K562 (cell line): ENCODE results near the gene SLIT1. TPM values are rescaled to one million over a fixed set of nuclear protein-coding genes. Genes with fewer than 3 reads are reported as not detected.

Source experiments
- ATAC-seq: fragments of 200-7000 bp; cut with Tn5 transposase; 3 replicates; pipeline ENCODE4 v1.9.1; 2020; ENCODE audit warnings: moderate library complexity
- BruUV-seq: library from RNA; stranded (reverse); fragments of 400-500 nt; replicated peaks from 2 replicates; lab custom pipeline; 2021; lab: Mats Ljungman, UMichigan
- CTCF ChIA-PET: fragments of 300-600 bp; formaldehyde crosslinking; extraction: SDS; loops from one replicate; lab custom pipeline; 2021; ENCODE audit warnings: low intra/inter-chr PET ratio; lab: Yijun Ruan, JAX
- POLR2A ChIA-PET: fragments of 300-600, 350-650 bp; sonication (Branson Sonifier 250); formaldehyde crosslinking; extraction: SDS; loops from one replicate; lab custom pipeline; 2021; ENCODE audit warnings: antibody characterized with exemption, inconsistent platforms; lab: Yijun Ruan, JAX
- DNase-seq, 4 experiments: peaks; one replicate each; pipeline versions ENCODE4 v3.0.0 to v3.0.0-alpha.2; 2011 to 2018; ENCODE audit warnings: low spot score in 3 of 4, mixed read lengths in 3 of 4; ENCODE audit errors: extremely low read depth in 1 of 4
- FAIRE-seq: peaks from 2 replicates; lab custom pipeline; 2011; peaks lifted over from hg19 to GRCh38; lab: Jason Lieb, UNC
- H2AFZ ChIP-seq: 2 replicates; pipeline ENCODE4 v1.6.0; 2011; ENCODE audit warnings: low read depth, low read length, control low read depth, inconsistent platforms
- H3K27ac ChIP-seq: fragments of 200-600 bp; 3 replicates; pipeline ENCODE4 v1.8.0; 2011; ENCODE audit warnings: low read depth, mild to moderate bottlenecking, control low read depth, inconsistent platforms, low read length, moderate library complexity, mixed read lengths; ENCODE audit errors: extremely low read depth
- H3K27me3 ChIP-seq, 2 experiments: fragments of 300-600 bp in 1 of 2; 2 replicates in 1 of 2; 3 replicates in 1 of 2; pipeline versions ENCODE4 v1.6.0 to v1.8.0; 2011; ENCODE audit warnings: inconsistent platforms in 2 of 2, low read length in 2 of 2, mild to moderate bottlenecking in 1 of 2, mixed read lengths in 1 of 2, moderate library complexity in 1 of 2; ENCODE audit not compliant: control insufficient read depth in 2 of 2, insufficient read depth in 2 of 2
- H3K36me3 ChIP-seq: fragments of 300-600 bp; 3 replicates; pipeline ENCODE4 v1.8.0; 2011; ENCODE audit warnings: mild to moderate bottlenecking, low read length, inconsistent platforms; ENCODE audit not compliant: control insufficient read depth, insufficient read depth
- H3K4me1 ChIP-seq, 2 experiments: fragments of 200-600 bp in 1 of 2; replicated peaks in 1 of 2; 2 replicates in 1 of 2; 3 replicates in 1 of 2; pipeline versions ENCODE4 v1.5.1 to v1.8.0; 2011; ENCODE audit warnings: inconsistent platforms in 2 of 2, low read length in 2 of 2, mild to moderate bottlenecking in 1 of 2, mixed read lengths in 1 of 2, moderate library complexity in 1 of 2; ENCODE audit not compliant: control insufficient read depth in 2 of 2, insufficient read depth in 2 of 2
- H3K4me2 ChIP-seq: 2 replicates; pipeline ENCODE4 v1.6.1; 2011; ENCODE audit warnings: low read length, control low read depth, inconsistent platforms, mixed read lengths; ENCODE audit not compliant: insufficient read depth
- H3K4me3 ChIP-seq: fragments of 200-600 bp; sonication (generic), shearing (Covaris generic); 2 replicates; pipeline ENCODE4 v1.5.1; 2016; ENCODE audit warnings: control low read depth, inconsistent platforms
- H3K79me2 ChIP-seq: fragments of 200-600 bp; 3 replicates; pipeline ENCODE4 v1.8.0; 2011; ENCODE audit warnings: low read length, inconsistent platforms; ENCODE audit not compliant: control insufficient read depth, insufficient read depth
- H3K9ac ChIP-seq, 2 experiments: 2 replicates each; pipeline versions ENCODE4 v1.6.0 to v1.6.1; 2011; ENCODE audit warnings: low read depth in 2 of 2, low read length in 2 of 2, control low read depth in 1 of 2, inconsistent platforms in 1 of 2, mild to moderate bottlenecking in 1 of 2, mixed read lengths in 1 of 2; ENCODE audit not compliant: insufficient read depth in 1 of 2
- H3K9me1 ChIP-seq: one replicate; pipeline ENCODE4 v1.6.0; 2011; ENCODE audit warnings: inconsistent platforms, mild to moderate bottlenecking, low read length, moderate library complexity; ENCODE audit not compliant: control insufficient read depth, insufficient read depth
- H3K9me3 ChIP-seq: replicated peaks from 2 replicates; pipeline ENCODE4 v1.5.1; 2011; ENCODE audit warnings: low read depth, low read length, inconsistent platforms; ENCODE audit not compliant: control insufficient read depth, insufficient read depth
- H4K20me1 ChIP-seq: replicated peaks from 2 replicates; pipeline ENCODE4 v1.6.1; 2011; ENCODE audit warnings: low read length, inconsistent platforms, mixed read lengths; ENCODE audit not compliant: control insufficient read depth, insufficient read depth
- CREBBP ChIP-seq: IDR thresholded peaks from one replicate; pipeline ENCODE4 v1.6.1; 2012; ENCODE audit warnings: low read depth, mild to moderate bottlenecking, control low read depth, inconsistent platforms, low read length
- SRSF7 ChIP-seq: fragments of 200-400 bp; formaldehyde crosslinking; optimal IDR thresholded peaks from 2 replicates; pipeline ENCODE3; 2017; ENCODE audit warnings: mild to moderate bottlenecking, low read depth, low read length
- XRCC3 ChIP-seq: fragments of 450-650 bp; IDR thresholded peaks from 2 replicates; pipeline ENCODE4 v1.6.1; 2017; ENCODE audit warnings: mild to moderate bottlenecking, moderate library complexity
- ZBTB12 ChIP-seq: fragments of 250-450 bp; sonication (Bioruptor Pico); IDR thresholded peaks from 2 replicates; pipeline ENCODE4 v1.4.0; 2020
- ZNF175 ChIP-seq: fragments of 200-800 bp; sonication (Bioruptor generic); IDR thresholded peaks from 2 replicates; pipeline ENCODE4 v1.6.1; 2016; ENCODE audit warnings: low read depth, mild to moderate bottlenecking, missing genetic modification characterization, missing compliant biosample characterization
- WGBS: fragments of 100-300 bp; shearing (Covaris generic); methylation state at CpG from one replicate; pipeline ENCODE4 v1.1.6; 2016; ENCODE audit warnings: low coverage, mixed read lengths; ENCODE audit not compliant: insufficient coverage; ENCODE audit errors: missing lambda C conversion rate; 5-methylcytosine and 5-hydroxymethylcytosine counted together
- in situ Hi-C: fragments of 300-500 bp; cut with MboI; formaldehyde crosslinking; loops from 4 replicates; pipeline ENCODE4 v1.15.0; 2018; ENCODE audit warnings: inconsistent platforms, mixed read lengths
- intact Hi-C: fragments of 100-400 bp; cut with micrococcal nuclease; formaldehyde crosslinking; loops from 2 replicates; pipeline ENCODE4 v1.14.2; 2022
- polyA plus RNA-seq, 8 experiments: library from polyadenylated mRNA; depleted of rRNA in 4 of 8; stranded (reverse) in 5 of 8; unstranded in 3 of 8; fragments of >200 nt; fragmentation: Nextera tagmentation in 2 of 8; fragmentation: Illumina TruSeq in 1 of 8; extraction: Ambion mirVana in 2 of 8; extraction: Trizol in 1 of 8; gene quantifications; 2 replicates each; pipeline versions ENCODE4 v1.2.1 to v1.2.3, GENCODE V29; 2011 to 2014; ENCODE audit warnings: inconsistent platforms in 1 of 8, missing spikeins in 1 of 8
- total RNA-seq, 7 experiments: library from RNA; depleted of rRNA in 6 of 7; stranded (reverse); fragments of >200 nt in 6 of 7; fragmentation: Illumina TruSeq in 2 of 7; extraction: Trizol in 2 of 7; gene quantifications; 2 replicates each; pipeline versions ENCODE4 v1.2.1 to v1.2.3, GENCODE V29; 2011 to 2021; ENCODE audit warnings: low replicate concordance in 1 of 7
- TF ChIP-seq, protein P1 (sequence below): fragments of 450-650 bp; IDR thresholded peaks from 2 replicates; pipeline ENCODE4 v1.6.1; 2016
- TF ChIP-seq, protein P2 (sequence below): fragments of 250-450 bp; sonication (Bioruptor Pico); IDR thresholded peaks from 2 replicates; pipeline ENCODE4 v1.5.0; 2021; ENCODE audit warnings: mild to moderate bottlenecking, borderline replicate concordance

The SLIT1 gene
- total and polyA plus RNA-seq, 9 of the 15 experiments (the other 6 are each of a cell fraction or from before 2014, with no cell fraction given) = 0.01 to 0.11 (median 0.04) TPM; not detected in 3

GRCh38 chr10:97059872-97060205 lies 125.9 kb downstream of the SLIT1 start:
- 0% methylated on average over 3 of the region's 7 CpGs for WGBS
- POLR2A ChIA-PET = interaction anchor here (0.6 kb wide), 1 partner anchor 666 kb away, joined by 3 read pairs; no protein-coding TSS in a partner anchor

More at GRCh38 chr10:97059872-97060205, 125.9 kb downstream of the SLIT1 start:
- no peak overlapping the region for H3K4me3 ChIP-seq
- no peaks in the 10 kb centered on the region for H3K9me3 ChIP-seq
- peaks cover 0 to 10% of the 10 kb centered on the region in 2 experiments; a peak in 2 of 5 replicates for H3K4me1 ChIP-seq
- H2AFZ ChIP-seq = no peak overlapping the region
- TF ChIP-seq ZNF175 (CRISPR knock-in tag) (no peak), CREBBP (no peak), XRCC3 (no peak), SRSF7 (no peak), ZBTB12 (CRISPR knock-in tag) (no peak)
- TF ChIP-seq, protein P1, sequence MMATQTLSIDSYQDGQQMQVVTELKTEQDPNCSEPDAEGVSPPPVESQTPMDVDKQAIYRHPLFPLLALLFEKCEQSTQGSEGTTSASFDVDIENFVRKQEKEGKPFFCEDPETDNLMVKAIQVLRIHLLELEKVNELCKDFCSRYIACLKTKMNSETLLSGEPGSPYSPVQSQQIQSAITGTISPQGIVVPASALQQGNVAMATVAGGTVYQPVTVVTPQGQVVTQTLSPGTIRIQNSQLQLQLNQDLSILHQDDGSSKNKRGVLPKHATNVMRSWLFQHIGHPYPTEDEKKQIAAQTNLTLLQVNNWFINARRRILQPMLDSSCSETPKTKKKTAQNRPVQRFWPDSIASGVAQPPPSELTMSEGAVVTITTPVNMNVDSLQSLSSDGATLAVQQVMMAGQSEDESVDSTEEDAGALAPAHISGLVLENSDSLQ = no peak
- TF ChIP-seq, protein P2, sequence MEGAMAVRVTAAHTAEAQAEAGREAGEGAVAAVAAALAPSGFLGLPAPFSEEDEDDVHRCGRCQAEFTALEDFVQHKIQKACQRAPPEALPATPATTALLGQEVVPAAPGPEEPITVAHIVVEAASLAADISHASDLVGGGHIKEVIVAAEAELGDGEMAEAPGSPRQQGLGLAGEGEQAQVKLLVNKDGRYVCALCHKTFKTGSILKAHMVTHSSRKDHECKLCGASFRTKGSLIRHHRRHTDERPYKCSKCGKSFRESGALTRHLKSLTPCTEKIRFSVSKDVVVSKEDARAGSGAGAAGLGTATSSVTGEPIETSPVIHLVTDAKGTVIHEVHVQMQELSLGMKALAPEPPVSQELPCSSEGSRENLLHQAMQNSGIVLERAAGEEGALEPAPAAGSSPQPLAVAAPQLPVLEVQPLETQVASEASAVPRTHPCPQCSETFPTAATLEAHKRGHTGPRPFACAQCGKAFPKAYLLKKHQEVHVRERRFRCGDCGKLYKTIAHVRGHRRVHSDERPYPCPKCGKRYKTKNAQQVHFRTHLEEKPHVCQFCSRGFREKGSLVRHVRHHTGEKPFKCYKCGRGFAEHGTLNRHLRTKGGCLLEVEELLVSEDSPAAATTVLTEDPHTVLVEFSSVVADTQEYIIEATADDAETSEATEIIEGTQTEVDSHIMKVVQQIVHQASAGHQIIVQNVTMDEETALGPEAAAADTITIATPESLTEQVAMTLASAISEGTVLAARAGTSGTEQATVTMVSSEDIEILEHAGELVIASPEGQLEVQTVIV (CRISPR knock-in tag) = no peak
- DNase-seq (no peak), ATAC-seq (peak; percentile 43; the same call in 1 of the 3 replicates), FAIRE-seq (no peak)
- intact Hi-C loops = no loop called here
- CTCF ChIA-PET = no interaction called here
- H3K36me3 ChIP-seq = no peaks in the 10 kb centered on the region
- in situ Hi-C loops = no loop called here
- no peak overlapping the region for H3K27ac ChIP-seq
- H3K27me3 ChIP-seq = peaks cover 6 to 59% of the 10 kb centered on the region in 2 experiments
- no peaks in the 10 kb centered on the region for H3K79me2 ChIP-seq
- no peaks in the 10 kb centered on the region for H4K20me1 ChIP-seq
- no peak overlapping the region for H3K4me2 ChIP-seq
- BruUV-seq = no TSS peak
- no peak overlapping the region for H3K9ac ChIP-seq
- no peaks in the 10 kb centered on the region for H3K9me1 ChIP-seq
